ENCODE measurements around the gene LIMCH1.

GRCh38 chr4:41734371-41734770 lies 196.4 kb downstream of the LIMCH1 start:
- no peak for TF ChIP-seq POLR2A (IDR thresholded peaks at IDR 0.05; ENCODE audit: low read depth, low read length)
- TF ChIP-seq POLR2AphosphoS5 (IDR thresholded peaks at IDR 0.05; ENCODE audit: low read depth, low read length): no peak
- no peak for TF ChIP-seq TAF1 (IDR thresholded peaks at IDR 0.05; ENCODE audit: borderline replicate concordance, low read depth, low read length)
